Fibroblast of mammary gland (primary cell): ENCODE results near the gene KLRK1.
"Not testable (repeated sequence)": the region's sequence is repeated elsewhere in the genome, so short reads cannot be mapped to it uniquely, and the experiment has no call there.

Source experiments
- DNase-seq: peaks from one replicate; pipeline ENCODE4 v3.0.0-alpha.2; 2010; ENCODE audit warnings: low read depth
- H3K4me3 ChIP-seq: 2 replicates; pipeline ENCODE4 v1.5.1; 2011; ENCODE audit warnings: low read depth, mild to moderate bottlenecking, low read length, moderate library complexity; ENCODE audit not compliant: control insufficient read depth
- CTCF ChIP-seq: conservative IDR thresholded peaks from 2 replicates; pipeline ENCODE4 v1.5.1; 2011; ENCODE audit warnings: low read depth, low read length, inconsistent platforms; ENCODE audit not compliant: control insufficient read depth, insufficient read depth

The KLRK1 gene

GRCh38 chr12:10405294-10405693 lies 15.5 kb upstream of the KLRK1 start:
- DNase-seq = no peak
- H3K4me3 ChIP-seq = no peak overlapping the region
- no peak for TF ChIP-seq CTCF

- no peak for TF ChIP-seq CTCF
- DNase-seq = no peak
These were observed 15.0 kb upstream of the KLRK1 start for GRCh38 chr12:10404798-10405197.

DNA sequence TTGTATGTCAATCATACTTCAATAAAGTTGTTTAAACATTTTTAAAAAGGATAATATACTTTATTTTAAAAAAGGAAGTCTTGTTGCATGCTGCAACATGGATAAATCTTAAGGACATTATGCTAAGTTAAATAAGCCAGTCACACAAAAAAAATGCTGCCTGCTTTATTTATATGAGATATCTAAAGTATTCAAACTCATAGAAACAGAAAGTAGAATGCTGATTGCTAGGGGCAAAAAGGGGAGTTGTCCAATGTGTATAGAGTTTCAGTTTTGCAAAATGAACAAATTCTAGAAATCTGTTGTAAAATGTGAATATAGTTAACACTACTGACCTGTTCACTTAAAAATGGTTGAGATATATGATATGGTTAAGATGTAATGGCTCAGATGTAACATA lies 11.0 kb upstream of the KLRK1 start:
- no peak for DNase-seq
- no peak for TF ChIP-seq CTCF
- H3K4me3 ChIP-seq = no peak overlapping the region

More at GRCh38 chr12:10404798-10405197, 15.0 kb upstream of the KLRK1 start:
- H3K4me3 ChIP-seq = no peak overlapping the region

DNA sequence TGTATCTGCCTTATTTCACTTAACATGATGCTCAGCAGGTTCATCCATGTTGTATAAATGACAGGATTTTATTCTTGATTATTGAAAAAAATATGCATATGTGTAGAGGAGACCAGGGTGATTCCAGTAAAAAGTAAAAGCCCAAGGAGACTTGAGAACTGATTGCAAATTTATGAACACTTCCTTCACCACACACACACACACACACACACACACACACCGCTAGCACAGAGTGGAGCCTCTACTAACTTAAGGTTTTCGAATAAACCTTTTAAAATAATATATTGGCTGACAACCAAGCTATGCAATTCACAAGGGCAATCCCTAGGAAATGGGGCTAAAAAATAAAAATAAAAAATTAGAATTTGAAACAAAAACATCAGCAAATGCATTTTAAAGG lies 8.3 kb upstream of the KLRK1 start:
- TF ChIP-seq CTCF = no peak
- no peak overlapping the region for H3K4me3 ChIP-seq
- no peak for DNase-seq

DNA sequence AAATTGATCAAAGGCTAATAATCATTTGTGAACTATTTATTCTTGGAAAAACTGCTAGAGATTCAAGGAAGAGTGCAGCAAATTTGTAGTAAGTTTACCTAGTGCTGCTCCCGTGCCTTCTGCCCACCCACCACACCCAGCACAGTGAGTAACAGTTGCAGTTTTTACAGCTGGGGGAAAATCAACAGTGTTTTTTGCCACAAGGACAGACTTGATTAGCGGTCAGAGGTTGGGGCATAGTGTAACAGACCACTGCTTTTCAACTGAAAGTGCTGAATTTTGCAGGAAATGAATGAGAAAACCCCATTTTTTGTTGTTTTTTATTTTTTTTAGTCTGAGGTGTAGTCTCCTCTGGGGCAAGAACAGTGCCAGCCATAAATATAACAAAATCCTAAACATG lies 7.5 kb upstream of the KLRK1 start:
- no peak for DNase-seq
- TF ChIP-seq CTCF = no peak
- no peak overlapping the region for H3K4me3 ChIP-seq

DNA sequence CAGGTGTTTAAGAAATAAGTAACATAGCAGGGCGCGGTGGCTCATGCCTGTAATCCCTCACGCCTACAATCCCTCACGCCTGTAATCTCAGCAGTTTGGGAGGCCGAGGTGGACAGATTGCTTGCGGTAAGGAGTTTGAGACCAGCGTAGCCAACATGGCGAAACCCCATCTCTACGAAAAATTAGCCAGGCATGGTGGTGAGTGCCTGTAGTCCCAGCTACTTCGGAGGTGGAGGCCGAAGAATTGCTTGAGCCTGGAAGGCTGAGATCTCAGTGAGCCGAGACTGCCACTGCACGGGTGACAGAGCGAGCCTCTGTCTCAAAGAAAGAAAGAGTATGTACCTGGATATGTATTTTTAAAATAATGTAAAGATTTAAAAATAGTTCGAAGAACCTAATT lies 6.3 kb upstream of the KLRK1 start:
- H3K4me3 ChIP-seq, DNase-seq: not testable (repeated sequence)

DNA sequence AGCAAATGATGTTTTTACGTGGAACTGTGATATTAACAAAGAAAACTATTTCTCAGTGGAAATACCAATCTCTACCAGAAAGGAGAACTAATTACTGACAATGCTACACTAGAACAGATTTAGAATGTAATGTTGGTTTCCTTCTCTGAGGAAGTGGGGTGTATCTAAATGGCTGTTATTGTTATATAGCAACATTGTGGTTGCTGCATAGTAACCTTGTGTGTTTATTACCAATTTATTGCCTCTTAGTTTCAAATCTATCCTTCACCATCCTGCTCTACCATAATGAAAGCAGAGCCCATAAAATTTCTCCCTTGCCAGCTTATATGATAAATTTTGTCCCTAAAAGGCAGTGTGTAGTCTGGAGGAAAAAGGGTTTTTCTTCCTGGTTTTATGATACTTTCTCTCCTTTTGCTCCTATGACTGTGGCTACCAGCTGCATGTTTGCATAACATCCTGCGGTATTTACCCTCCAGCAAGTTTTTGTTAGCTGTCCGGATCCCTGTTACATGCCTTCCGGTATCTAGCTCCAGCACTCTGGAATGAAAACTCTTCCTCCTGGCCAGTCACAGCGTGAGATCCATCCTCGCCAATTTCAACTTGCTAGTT lies 5.7 kb upstream of the KLRK1 start:
- no peak overlapping the region for H3K4me3 ChIP-seq
- TF ChIP-seq CTCF = no peak
- DNase-seq = peak; percentile 66

DNA sequence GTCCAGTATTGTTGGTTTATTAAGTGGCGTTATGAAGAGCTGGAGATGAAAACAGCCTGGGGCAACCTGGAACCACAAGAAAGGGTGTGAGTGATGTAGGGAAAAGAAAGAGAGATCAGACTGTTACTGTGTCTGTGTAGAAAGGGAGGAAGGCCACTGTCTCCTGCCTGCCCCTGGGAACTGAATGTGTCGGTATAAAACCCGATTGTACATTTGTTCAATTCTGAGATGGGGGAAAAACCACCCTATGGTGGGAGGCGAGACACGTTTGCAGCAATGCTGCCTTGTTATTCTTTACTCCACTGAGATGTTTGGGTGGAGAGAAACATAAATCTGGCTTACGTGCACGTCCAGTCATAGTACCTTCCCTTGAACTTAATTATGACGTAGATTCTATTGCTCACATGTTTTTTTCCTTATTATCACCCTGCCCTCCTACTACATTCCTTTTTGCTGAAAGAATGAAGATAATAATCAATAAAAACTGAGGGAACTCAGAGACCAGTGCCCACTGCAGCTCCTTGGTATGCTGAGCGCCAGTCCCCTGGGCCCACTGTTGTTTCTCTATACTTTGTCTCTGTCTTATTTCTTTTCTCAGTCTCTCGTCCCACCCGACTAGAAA lies 4.8 kb upstream of the KLRK1 start:
- H3K4me3 ChIP-seq, DNase-seq: not testable (repeated sequence)
